GM12892 (cell line): Measurements from ENCODE around the gene PIP4K2B.

Experiments used
- DNase-seq: peaks from one replicate; pipeline ENCODE4 v3.0.0; 2011; ENCODE audit not compliant: insufficient read length
- FAIRE-seq: peaks from 2 replicates; lab custom pipeline; 2011; peaks lifted over from hg19 to GRCh38; lab: Jason Lieb, UNC
- POLR2A ChIP-seq: IDR thresholded peaks from 2 replicates; pipeline ENCODE4 v1.6.1; 2011; ENCODE audit warnings: low read depth, low read length, control low read depth
- POLR2AphosphoS5 ChIP-seq: IDR thresholded peaks from 2 replicates; pipeline ENCODE4 v1.6.1; 2011; ENCODE audit warnings: low read depth, low read length, control low read depth
- TAF1 ChIP-seq: IDR thresholded peaks from 2 replicates; pipeline ENCODE4 v1.6.1; 2011; ENCODE audit warnings: low read depth, mild to moderate bottlenecking, control low read depth, low read length, borderline replicate concordance

Gene PIP4K2B

DNA sequence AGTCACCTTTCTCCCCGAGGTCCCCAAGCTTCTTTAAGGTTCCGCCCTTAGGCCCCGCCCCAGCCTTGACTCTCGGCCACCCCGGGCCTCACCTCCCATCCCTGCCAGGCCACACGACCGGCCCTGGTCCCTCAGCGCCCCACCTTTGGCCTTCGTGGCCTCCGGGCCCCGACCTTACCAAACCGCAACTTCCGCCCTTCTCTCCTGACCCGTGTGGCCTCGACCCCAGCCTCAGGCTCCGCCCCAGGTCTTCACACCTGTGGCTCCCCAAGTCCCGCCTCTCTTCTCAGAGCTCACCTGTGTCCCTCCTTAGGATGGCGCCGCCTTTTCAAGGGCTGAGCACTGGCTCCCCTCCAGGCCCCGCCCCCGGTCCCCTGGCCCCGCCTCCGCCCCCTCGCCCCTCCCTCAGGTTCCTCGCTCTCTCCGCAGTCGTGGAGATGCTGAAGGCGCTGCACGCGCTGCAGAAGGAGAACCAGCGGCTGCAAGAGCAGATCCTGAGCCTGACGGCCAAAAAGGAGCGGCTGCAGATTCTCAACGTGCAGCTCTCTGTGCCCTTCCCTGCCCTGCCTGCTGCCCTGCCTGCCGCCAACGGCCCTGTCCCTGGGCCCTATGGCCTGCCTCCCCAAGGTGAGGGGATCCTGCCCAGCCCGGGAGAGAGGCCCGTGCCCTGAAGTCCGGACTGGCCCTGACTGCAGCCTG is 79.3 kb downstream of the PIP4K2B start:
- DNase-seq (no peak), FAIRE-seq (no peak)
- no peak for TF ChIP-seq POLR2AphosphoS5
- no peak for TF ChIP-seq TAF1
- TF ChIP-seq POLR2A = no peak

DNA sequence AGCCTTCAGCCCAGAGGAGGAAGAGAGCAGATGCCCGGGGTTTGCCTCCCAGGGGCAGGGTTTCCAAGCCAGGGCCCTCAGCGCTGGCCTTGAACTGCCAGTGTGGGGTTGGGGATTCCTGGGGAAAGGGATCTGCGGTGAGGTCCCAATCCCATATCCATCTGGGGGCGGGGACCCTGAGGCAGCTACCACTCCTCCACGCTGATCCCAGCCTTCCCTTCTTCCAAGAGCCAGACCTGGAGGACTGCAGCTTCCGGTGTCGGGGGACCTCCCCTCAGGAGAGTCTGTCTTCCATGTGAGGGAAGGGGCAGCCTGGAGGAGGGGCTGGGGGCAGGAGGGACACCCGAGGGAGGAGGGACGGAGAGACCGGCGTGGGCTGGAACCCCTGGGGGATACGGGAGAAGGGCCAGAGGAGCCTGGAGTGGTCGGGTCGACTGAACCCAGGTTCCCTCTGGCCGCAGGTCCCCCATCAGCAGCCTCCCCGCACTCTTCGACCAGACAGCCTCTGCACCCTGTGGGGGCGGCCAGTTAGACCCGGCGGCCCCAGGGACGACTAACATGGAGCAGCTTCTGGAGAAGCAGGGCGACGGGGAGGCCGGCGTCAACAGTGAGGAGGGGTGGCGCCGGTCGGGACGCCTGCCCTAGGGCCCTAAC is 79.9 kb downstream of the PIP4K2B start:
- no peak for FAIRE-seq
- no peak for DNase-seq

DNA sequence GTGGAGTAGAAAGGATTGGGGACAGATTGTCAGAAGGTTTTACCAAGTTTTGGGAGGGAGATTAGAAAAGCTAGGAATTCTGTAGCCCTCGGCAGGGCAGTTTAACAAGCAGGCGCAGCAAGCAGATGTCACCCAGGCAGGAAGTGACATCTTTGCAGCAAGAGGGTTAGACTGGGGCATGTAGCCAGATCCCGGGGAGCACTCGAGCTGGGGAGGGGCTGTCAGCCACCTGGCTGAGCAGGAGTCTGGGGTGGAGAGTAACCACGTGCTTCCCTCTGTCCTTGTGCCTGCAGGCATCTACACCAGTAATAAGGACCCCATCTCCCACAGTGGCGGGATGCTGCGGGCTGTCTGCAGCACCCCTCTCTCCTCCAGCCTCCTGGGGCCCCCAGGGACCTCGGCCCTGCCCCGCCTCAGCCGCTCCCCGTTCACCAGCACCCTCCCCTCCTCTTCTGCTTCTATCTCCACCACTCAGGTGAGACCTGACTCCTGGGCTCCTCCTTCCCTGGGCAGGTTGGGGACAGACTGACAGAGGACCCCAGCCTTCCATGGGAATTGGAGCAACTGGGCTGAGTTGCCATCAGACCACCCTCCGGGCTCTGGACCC is 82.1 kb downstream of the PIP4K2B start:
- FAIRE-seq (no peak), DNase-seq (no peak)
- no peak for TF ChIP-seq TAF1
- TF ChIP-seq POLR2A = no peak; the same call in 1 of the 2 replicates
- TF ChIP-seq POLR2AphosphoS5 = no peak; the same call in 1 of the 2 replicates

More for the DNA sequence above, 79.9 kb downstream of the PIP4K2B start:
- TF ChIP-seq POLR2AphosphoS5 = no peak
- TF ChIP-seq TAF1 = no peak
- TF ChIP-seq POLR2A = no peak; the same call in 1 of the 2 replicates

DNA sequence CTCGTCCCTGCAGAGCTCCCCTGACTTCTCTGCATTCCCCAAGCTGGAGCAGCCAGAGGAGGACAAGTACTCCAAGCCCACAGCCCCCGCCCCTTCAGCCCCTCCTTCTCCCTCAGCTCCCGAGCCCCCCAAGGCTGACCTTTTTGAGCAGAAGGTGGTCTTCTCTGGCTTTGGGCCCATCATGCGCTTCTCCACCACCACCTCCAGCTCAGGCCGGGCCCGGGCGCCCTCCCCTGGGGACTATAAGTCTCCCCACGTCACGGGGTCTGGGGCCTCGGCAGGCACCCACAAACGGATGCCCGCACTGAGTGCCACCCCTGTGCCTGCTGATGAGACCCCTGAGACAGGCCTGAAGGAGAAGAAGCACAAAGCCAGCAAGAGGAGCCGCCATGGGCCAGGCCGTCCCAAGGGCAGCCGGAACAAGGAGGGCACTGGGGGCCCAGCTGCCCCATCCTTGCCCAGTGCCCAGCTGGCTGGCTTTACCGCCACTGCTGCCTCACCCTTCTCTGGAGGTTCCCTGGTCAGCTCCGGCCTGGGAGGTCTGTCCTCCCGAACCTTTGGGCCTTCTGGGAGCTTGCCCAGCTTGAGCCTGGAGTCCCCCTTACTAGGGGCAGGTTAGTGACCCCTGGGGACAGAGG is 82.9 kb downstream of the PIP4K2B start:
- TF ChIP-seq POLR2AphosphoS5 = no peak
- TF ChIP-seq POLR2A = no peak
- TF ChIP-seq TAF1 = no peak
- DNase-seq (no peak), FAIRE-seq (no peak)
